Frontal cortex (tissue), 4 donors: ENCODE data around the gene PSMC5. TPM values are rescaled to one million over a fixed set of nuclear protein-coding genes. Genes with fewer than 3 reads are reported as not detected.
"Not testable (repeated sequence)": the region's sequence is repeated elsewhere in the genome, so short reads cannot be mapped to it uniquely, and the experiment has no call there.

Experiments
- DNase-seq, 2 donors: peaks; one replicate each; pipeline ENCODE4 v3.0.0; 2012; ENCODE audit warnings: low spot score in 2 of 2
- FAIRE-seq: peaks from 2 replicates; lab custom pipeline; 2012; peaks lifted over from hg19 to GRCh38; lab: Jason Lieb, UNC
- total RNA-seq: library from RNA; depleted of rRNA; stranded (reverse); fragments of >200 nt; gene quantifications from one replicate; pipeline ENCODE4 v1.2.3, GENCODE V29; 2014
- donor health status: control.
- donor health status: control.
- donor health status: control.

Gene PSMC5
- total RNA-seq, 1 donor from 2014 or later = 47.3 TPM

DNA sequence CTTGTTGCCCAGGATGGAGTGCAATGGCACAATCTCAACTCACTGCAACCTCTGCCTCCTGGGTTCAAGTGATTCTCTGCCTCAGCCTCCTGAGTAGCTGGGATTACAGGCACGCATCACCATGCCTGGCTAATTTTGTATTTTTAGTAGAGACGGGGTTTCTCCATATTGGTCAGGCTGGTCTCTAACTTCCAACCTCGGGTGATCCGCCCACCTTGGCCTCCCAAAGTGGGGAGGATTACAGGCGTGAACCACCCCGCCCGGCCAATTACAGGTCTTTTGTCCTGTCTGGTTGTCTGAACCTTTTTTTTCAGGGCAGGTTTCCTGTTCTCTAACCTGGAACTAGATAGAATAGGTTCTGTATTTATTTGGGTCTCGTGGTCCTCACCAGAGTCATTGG, 29.2 kb downstream of the PSMC5 start:
- FAIRE-seq, DNase-seq: not testable (repeated sequence)

DNA sequence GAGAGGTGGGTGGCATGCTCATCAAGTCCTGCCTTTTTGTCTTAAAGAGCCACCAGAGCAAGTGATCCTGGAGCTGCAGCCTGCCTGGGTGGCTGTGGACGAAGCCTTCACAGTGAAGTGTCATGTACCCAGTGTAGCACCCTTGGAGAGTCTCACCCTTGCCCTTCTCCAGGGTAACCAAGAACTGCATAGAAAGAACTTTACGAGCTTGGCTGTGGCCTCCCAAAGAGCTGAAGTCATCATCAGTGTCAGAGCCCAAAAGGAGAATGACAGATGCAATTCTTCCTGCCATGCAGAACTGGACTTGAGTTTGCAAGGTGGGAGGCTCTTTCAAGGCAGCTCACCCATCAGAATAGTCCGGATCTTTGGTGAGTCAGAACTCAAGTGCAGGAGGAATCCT, 32.0 kb downstream of the PSMC5 start:
- no peak for FAIRE-seq
- DNase-seq = no peak

DNA sequence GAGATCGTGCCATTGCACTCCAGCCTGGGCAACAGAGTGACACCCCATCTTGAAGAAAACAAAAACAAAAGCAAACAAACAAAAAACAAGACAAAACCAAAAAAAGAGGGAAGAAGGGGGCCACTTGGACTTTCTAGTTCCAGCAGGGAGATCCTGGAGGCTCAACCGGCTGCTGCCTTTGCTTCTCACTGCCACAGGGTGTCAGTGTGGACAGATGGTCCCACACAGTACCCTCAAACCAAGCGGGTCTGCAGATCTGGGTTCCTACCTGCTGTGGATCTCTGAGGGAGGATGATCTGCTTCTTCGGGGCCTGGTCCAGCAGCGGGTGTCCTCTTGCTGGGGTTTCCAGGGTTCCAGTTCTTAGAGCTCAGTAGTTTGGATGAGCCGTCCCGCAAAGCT, 39.4 kb downstream of the PSMC5 start:
- DNase-seq, FAIRE-seq: not testable (repeated sequence)

DNA sequence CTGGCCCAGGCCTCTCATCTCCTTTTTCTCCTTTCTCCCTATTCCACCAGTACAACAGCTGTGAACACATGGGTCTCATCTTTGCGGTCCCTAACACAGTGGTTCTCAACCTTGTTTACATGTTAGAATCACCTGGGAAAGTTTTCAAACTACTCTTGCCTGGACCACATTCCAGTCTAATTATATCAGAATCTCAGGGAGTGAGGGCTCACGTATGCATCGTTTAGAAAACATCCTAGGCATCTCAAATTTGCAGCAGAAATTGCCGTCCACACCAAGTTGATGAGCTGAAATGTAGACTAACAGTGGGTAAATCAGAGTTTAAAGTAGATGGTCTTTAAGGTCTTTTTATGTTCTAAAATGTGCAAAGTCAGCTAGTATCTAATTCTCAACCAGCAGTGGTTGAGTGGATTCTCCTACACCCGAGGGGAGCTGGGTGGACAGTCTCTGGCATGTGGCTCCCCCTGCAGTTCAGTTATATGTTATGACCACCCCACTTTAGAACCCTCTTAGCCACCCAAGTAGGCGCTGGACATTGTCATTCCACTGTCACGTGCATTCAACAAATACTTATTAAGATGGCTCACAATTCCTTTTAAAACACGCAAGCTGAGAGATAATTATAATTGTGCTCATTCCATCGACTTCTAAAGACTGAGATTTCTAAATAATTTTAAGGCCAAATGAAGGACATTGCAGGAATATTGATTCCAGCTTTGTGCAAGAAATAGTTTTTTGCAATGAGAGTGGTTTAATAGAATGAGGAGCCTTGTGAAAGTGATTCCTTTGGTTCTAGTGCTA, 42.5 kb downstream of the PSMC5 start:
- not testable (repeated sequence) for DNase-seq, FAIRE-seq

DNA sequence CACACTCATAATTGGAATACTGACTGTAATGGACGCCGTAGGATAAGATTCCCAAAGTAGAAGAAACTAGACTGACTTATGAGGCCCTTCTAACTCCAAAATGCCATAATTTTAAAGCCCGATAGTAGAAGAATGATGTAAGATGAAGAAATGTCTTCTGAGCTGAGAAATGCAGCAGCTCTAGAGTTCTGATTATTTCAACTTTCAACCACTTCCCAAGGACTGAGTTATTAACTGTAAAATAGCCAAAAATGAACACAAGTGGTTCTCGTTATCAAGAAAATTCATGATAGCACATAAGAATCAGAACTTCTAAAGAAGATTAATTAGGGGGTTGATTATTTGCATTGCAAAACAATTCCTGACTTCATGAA, 43.0 kb downstream of the PSMC5 start:
- not testable (repeated sequence) for FAIRE-seq, DNase-seq

DNA sequence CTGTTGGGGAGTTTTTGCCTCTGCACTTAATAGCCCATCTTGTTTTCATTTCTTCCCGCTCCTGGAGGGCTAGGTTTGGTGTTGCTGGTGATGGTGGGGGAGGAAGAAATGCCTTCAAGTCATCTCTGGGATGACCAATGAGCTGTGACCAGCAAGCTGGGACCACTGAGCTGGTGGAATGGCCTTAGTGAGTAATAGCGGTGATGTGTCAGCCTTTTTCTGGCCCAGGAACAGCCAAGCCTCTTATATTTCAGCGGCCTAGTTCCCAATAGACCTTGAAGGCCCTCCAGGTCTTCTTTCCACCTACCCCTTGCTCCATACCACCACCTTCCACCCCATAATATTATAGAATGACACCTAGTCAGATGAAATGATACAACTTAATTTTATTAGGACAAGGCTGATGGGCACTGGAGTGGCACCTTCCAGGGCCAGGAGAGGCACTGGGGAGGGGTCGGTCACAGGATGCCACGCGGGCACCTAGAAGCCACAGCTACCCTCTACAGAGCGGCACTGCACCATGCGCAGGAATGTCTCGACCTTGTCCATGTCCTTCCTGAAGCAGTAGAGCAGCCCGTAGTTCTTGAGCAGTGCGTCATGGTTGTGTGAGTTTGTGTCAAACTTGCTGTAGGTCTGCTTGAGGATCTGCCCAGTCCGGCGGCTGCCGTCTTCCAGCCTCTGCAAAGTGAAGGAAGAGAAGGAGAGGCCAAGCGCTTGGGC, 44.6 kb downstream of the PSMC5 start:
- not testable (repeated sequence) for FAIRE-seq

DNA sequence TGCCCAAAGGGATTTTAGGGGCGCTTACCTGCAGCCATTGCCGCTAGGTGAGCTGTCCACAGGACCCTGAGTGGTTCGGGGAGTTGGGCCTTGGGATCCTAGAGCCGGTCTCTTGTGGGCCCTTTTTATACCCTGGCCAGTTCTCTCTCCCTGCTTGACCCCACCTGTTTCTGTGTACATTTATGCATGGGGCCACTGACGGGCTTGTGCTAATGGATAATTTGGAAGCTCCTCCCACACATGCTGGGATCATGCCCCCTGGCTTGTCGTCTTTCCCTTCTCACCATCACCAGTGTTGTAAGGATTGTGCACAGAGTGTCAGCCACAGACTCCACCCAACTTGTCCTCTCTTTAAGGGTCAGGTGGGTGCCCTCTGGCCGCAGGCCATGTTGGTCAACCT, 46.3 kb downstream of the PSMC5 start, which contains the start of gene CSH2:
Gene CSH2, minus strand, starts transcription at position 101 of the 400 bp plus-strand sequence. Its CDS starts 63 bp downstream, at position 38.
- FAIRE-seq, DNase-seq: not testable (repeated sequence)

More for the DNA sequence above, 44.6 kb downstream of the PSMC5 start:
- DNase-seq = not testable (repeated sequence)

DNA sequence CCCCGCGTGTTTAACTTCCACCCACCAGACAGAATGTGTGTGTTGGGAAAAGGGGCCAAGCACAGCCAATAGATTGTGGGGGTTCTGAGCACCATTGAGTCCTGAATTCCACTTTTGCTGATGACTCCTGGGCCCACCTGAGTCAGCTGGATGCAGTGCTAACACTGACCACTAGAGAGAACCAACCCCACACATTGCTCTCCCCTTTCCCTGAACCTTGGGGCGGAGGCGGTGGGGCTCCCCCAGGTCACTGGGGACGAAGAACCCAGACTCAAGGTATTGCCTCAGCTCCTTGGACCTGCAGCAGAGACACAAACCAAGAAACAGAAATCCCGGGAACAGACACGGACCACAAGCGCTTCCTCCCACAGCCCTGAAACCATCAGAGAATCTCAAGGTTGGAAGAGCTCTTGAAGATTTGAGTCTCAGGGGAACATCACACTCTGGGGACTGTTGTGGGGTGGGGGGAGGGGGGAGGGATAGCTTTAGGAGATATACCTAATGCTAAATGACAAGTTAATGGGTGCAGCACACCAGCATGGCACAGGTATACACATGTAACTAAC, 46.9 kb downstream of the PSMC5 start:
- not testable (repeated sequence) for FAIRE-seq

DNA sequence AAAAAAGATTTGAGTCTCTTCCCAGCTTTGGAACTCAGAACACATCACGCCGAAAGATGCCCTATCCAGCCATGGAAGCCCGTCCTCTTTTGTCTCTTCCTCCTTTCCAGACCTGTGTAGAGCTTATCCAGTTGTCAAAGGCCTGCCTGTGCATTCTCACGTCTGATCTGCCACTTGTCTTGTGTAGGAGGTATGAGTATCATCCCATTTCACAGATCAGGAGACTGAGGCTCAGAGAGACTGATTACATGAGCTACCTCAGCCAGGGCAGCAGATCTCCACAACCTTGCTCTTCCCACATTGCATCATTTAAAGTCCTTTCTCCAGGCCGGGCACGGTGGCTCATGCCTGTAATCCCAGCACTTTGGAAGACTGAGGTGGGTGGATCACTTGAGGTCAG, 47.5 kb downstream of the PSMC5 start:
- FAIRE-seq, DNase-seq: not testable (repeated sequence)

More for the DNA sequence above, 46.9 kb downstream of the PSMC5 start:
- DNase-seq = not testable (repeated sequence)

DNA sequence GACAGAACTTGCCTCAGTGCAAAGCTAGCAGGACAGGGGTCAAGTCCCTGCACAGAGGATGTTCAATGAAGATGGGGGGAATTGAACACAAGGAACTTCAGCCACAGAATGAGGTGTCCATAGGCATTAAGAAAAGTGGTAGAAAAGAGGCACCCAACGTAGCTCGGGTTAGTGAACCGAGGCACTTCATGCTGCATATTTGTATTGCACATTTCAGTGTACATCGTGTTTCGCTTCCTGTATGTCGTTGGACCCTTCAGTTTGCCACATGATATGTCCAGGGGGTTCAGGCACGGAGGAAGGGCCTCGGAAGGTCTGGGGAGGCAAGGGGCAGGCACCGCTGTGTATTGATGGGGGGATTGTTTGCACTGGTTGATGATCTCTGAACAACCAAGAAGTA, 51.2 kb downstream of the PSMC5 start:
- DNase-seq, FAIRE-seq: not testable (repeated sequence)

DNA sequence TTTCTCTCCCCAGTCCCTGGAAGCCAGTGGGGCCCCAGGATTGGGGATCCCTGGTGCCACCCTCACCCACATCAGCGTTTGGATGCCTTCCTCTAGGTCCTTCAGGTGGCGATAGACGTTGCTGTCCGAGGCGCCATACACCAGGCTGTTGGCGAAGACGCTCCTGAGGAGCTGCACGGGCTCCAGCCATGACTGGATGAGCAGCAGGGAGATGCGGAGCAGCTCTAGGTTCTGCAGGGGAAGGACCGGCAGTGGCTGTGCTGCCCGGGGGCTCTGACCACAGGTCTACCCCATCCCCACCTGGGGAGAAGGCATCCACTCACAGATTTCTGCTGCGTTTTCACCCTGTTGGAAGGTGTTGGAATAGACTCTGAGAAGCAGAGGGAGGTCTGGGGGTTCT, 53.5 kb downstream of the PSMC5 start:
- no peak for DNase-seq
- FAIRE-seq = no peak

DNA sequence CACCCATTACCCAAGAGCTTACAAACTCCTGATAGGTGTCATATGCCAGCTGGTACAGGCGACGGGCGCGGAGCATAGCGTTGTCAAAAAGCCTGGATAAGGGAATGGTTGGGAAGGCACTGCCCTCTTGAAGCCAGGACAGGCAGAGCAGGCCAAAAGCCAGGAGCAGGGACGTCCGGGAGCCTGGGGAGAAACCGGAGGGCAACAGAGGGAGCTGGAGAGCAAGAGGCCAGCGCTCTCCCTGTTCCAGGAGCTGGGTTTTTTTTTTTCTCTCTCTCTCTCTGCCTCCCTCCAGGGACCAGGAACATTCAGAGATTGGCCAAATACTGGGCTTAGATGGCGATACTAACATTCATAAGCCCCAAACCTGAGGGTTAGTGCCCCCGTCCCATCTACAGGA, 54.1 kb downstream of the PSMC5 start:
- not testable (repeated sequence) for DNase-seq, FAIRE-seq

Other genes with a start within 250 kb of the PSMC5 start
- gene TACO1, start 226.5 kb upstream of the PSMC5 start, total RNA-seq = 6.1 TPM
- gene MAP3K3, start 205.0 kb upstream of the PSMC5 start, total RNA-seq = 17.1 TPM
- gene LIMD2, start 127.3 kb upstream of the PSMC5 start, total RNA-seq = 19.2 TPM
- gene STRADA, start 85.6 kb upstream of the PSMC5 start, total RNA-seq = 19.6 TPM
- gene CCDC47, start 53.8 kb upstream of the PSMC5 start, total RNA-seq = 49.3 TPM
- gene DDX42, start 53.3 kb upstream of the PSMC5 start, total RNA-seq = 64.0 TPM
- 34.6 TPM for gene FTSJ3, start 232 bp downstream of the PSMC5 start, total RNA-seq
- 9.4 TPM for gene SMARCD2, start 15.3 kb downstream of the PSMC5 start, total RNA-seq
- not detected for gene CSH2, start 46.2 kb downstream of the PSMC5 start, total RNA-seq
- not detected for gene GH2, start 54.5 kb downstream of the PSMC5 start, total RNA-seq
- gene CSH1, start 69.1 kb downstream of the PSMC5 start, total RNA-seq = not detected
- not detected for gene CSHL1, start 83.8 kb downstream of the PSMC5 start, total RNA-seq
- gene GH1, start 91.4 kb downstream of the PSMC5 start, total RNA-seq = not detected
- under 0.01 TPM for gene CD79B, start 104.9 kb downstream of the PSMC5 start, total RNA-seq
- gene SCN4A, start 145.5 kb downstream of the PSMC5 start, total RNA-seq = not detected
- gene PRR29, start 170.9 kb downstream of the PSMC5 start, total RNA-seq = 2.0 TPM
- gene ICAM2, start 193.2 kb downstream of the PSMC5 start, total RNA-seq = 7.3 TPM